Thoracic aorta (tissue), 2 donors: Measurements from ENCODE around the gene MGAT1. TPM values are rescaled to one million over a fixed set of nuclear protein-coding genes. Genes with fewer than 3 reads are reported as not detected.

Experiments used
- total RNA-seq, 2 donors: library from RNA; depleted of rRNA; stranded (reverse); fragments of >200 nt; gene quantifications; one replicate each; pipeline versions ENCODE4 v1.1.0 to v1.2.3, GENCODE V29; 2016

Gene MGAT1
- total RNA-seq, 2 donors from 2014 or later = 226 to 244 TPM

Other genes starting within 250 kb of the MGAT1 start
- gene SCGB3A1, start 211.3 kb downstream of the MGAT1 start, total RNA-seq = not detected
- gene FLT4, start 153.2 kb downstream of the MGAT1 start, total RNA-seq = 10 to 100 TPM in 1 of 2 donors, 1 to 10 TPM in 1; 4.8 to 10.8 TPM
- not detected for gene OR2Y1, start 62.7 kb downstream of the MGAT1 start, total RNA-seq
- gene ZFP62, start 58.5 kb upstream of the MGAT1 start, total RNA-seq = 10 to 100 TPM; 12.2 to 19.0 TPM
- gene BTNL8, start 96.4 kb upstream of the MGAT1 start, total RNA-seq = not detected
- not detected for gene BTNL3, start 186.0 kb upstream of the MGAT1 start, total RNA-seq
- gene BTNL9, start 237.5 kb upstream of the MGAT1 start, total RNA-seq = 10 to 100 TPM; 10.7 to 20.5 TPM